Measurements from ENCODE around the gene RAB7B.

The RAB7B gene

GRCh38 chr1:205961405-205961804 lies 41.8 kb downstream of the RAB7B start:
- H3K4me3 ChIP-seq (replicated peaks; ENCODE audit: insufficient read depth, low read length) = no peak overlapping the region

GRCh38 chr1:205959789-205960188 lies 43.4 kb downstream of the RAB7B start:
- DNase-seq (ENCODE audit: low read depth in 1 of 2, low spot score in 1 of 2) = no peak
- TF ChIP-seq CTCF (IDR thresholded peaks at IDR 0.05; ENCODE audit: insufficient read depth, low read length) (no peak), SPI1 (IDR thresholded peaks at IDR 0.05; ENCODE audit: borderline replicate concordance, low read depth) (no peak), POLR2AphosphoS5 (IDR thresholded peaks at IDR 0.05; ENCODE audit: low read depth) (no peak), REST (IDR thresholded peaks at IDR 0.05; ENCODE audit: insufficient replicate concordance, low read depth) (no peak), GABPA (IDR thresholded peaks at IDR 0.05; ENCODE audit: low read depth) (no peak)
- Histone ChIP-seq H3K27me3 (ENCODE audit: insufficient read depth, poor library complexity, severe bottlenecking) (peaks cover 2% of the 10 kb centered on the region), H3K27ac (replicated peaks) (no peak overlapping the region), H3K4me3 (replicated peaks; ENCODE audit: insufficient read depth, low read length) (no peak overlapping the region)

More at GRCh38 chr1:205961405-205961804, 41.8 kb downstream of the RAB7B start:
- no peak for DNase-seq (ENCODE audit: low read depth in 1 of 2, low spot score in 1 of 2)
- H3K27me3 ChIP-seq (ENCODE audit: insufficient read depth, poor library complexity, severe bottlenecking) = no peaks in the 10 kb centered on the region
- H3K27ac ChIP-seq (replicated peaks) = no peak overlapping the region
- TF ChIP-seq GABPA (IDR thresholded peaks at IDR 0.05; ENCODE audit: low read depth) (no peak), SPI1 (IDR thresholded peaks at IDR 0.05; ENCODE audit: borderline replicate concordance, low read depth) (no peak), CTCF (IDR thresholded peaks at IDR 0.05; ENCODE audit: insufficient read depth, low read length) (no peak), POLR2AphosphoS5 (IDR thresholded peaks at IDR 0.05; ENCODE audit: low read depth) (no peak), REST (IDR thresholded peaks at IDR 0.05; ENCODE audit: insufficient replicate concordance, low read depth) (no peak)

- Histone ChIP-seq H3K27me3 (ENCODE audit: insufficient read depth, poor library complexity, severe bottlenecking) (peaks cover 2% of the 10 kb centered on the region), H3K27ac (replicated peaks) (no peak overlapping the region), H3K4me3 (replicated peaks; ENCODE audit: insufficient read depth, low read length) (no peak overlapping the region)
- DNase-seq (ENCODE audit: low read depth in 1 of 2, low spot score in 1 of 2) = no peak
- TF ChIP-seq CTCF (IDR thresholded peaks at IDR 0.05; ENCODE audit: insufficient read depth, low read length) = no peak
- TF ChIP-seq SPI1 (IDR thresholded peaks at IDR 0.05; ENCODE audit: borderline replicate concordance, low read depth) = no peak
- no peak for TF ChIP-seq REST (IDR thresholded peaks at IDR 0.05; ENCODE audit: insufficient replicate concordance, low read depth)
- TF ChIP-seq GABPA (IDR thresholded peaks at IDR 0.05; ENCODE audit: low read depth) = no peak
Observed at GRCh38 chr1:205955499-205955898, 47.7 kb downstream of the RAB7B start.

Data from HL-60 (cell line).